GM19035 (cell line): ENCODE data around the gene SP6.

Experiments
- ATAC-seq: cut with Tn5 transposase; IDR thresholded peaks from one replicate; pipeline ENCODE4 v1.9.1; 2021; ENCODE audit not compliant: unreplicated experiment

Gene SP6

DNA sequence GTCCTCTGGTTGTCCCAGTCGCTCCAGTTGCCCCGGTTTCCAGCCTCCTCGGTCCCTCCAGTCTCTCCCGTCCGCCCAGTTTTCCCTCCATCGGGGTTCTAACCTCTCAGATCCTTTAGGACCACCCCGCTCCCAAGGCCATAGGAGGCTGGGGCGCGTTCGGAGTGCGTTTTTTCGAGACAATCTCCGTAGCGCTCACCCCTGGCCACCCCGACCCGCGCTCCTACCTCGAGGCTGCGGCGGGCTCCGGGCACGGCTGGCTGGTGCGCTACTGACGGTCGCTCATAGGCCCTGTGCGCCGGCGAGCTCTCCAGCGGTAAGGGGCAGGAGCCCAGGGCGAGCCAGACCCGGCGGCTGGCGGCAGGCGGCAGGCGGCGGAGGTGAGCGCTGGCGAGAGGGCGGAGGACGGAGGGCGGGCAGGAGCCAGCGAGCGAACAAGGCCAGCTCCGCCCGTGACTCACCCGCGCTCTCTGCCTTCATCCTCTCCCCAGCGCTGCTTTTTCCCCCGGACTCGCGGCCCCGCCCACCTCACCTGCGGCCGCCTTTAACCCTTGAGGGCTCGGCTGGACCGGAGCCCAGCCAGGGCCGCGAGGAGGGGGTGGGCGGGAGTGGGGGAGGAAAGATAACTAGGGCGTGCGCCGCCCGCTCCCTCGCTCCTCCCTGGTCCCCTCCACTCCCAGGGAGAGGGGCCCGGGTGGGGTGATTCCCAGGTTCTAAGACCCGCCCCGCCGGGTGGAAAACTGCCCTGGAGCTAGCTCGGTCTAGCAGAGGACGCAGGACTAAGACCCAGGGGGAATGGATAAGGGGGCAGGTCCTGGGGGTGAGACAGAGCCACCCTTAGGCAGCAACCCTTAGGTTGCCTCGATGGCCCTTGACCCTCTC, at the start of gene SP6:
TSS of gene SP6 (minus strand) at position 472 of the 882 bp plus-strand sequence. CDS start 2,734 bp downstream, outside the sequence.
- ATAC-seq: no peak

GRCh38 chr17:47899643-47900042, 48.7 kb upstream of the SP6 start:
- ATAC-seq: no peak

DNA sequence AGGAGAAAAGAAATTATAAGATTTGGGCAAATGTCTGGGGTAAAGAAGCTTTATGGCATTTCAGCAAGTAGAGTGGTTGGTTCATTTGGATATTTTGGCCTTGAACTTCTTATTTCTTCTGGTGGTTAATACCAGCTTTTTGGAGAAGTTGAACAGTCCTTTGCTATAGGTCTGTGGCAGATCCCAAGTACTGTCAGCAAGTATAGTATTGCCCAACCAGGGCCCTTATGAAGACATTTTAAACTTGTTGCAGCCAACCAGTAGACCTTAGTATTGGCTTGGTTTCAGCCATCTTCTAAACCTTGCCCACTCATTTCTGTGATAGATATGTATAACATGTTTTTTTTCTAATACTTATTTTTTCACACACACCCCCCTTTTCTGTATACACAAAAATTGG, 47.3 kb upstream of the SP6 start:
- ATAC-seq: no peak

DNA sequence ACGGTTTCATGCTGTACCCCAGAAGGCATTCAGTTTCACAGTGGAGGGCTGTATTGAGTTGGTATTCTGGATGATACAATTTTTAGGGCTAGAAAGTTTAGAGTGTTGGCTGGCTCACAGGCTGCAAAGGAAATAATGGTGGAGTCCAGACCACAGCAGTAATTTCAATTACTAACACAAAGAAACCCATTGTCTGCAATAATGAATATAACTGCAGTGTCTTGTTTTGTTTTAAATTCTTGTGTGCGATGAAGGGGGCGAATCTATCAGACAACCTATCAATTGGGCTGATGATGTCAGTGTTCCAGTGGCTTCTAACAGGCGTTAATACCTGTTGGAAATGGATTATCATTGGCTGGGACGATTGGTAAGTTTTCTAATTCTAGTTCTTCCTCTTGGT, 46.6 kb upstream of the SP6 start:
- ATAC-seq: no peak

DNA sequence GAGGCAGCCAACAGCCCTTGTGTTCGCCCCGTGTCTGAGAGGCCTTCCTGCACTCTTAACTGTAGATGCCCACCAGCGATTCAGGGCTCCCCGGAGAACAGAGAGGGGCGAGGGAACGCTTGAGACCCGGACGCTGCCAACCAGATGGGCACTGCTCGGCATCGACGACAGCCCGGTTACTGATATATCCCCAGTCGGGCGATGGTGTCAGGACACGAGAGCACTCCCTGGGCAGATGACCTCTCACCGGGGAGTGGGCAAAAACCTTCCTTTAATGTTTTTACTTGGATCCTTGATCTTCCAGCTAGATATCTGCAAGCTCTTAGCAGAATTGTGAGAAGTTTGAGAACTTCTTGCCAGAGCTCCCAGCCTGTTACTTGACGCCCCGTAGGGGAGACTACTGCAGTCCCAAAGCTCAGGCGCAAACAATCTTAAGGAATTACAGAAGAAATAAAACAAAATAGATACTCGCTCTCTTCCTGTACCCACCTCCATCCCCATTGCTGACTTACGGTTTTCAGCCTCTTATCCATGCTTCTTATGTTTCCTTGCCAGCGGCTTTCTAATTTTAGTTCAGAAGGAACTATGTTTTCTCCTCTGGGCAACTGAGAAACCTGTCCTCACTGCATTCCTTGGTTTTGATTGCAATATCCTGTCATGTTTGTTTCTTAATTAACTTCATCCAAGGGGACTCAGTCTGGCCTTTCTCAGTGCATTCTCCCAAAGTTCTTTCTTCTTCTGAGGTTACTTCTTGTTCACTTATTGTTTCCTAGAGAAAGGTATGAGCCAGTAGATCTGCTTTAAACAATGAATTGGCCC, 45.9 kb upstream of the SP6 start:
- no peak for ATAC-seq

- peak; percentile 92 for ATAC-seq
These were observed 45.1 kb upstream of the SP6 start, which contains the start of gene SP2 for GRCh38 chr17:47895856-47896671. TSS of gene SP2 (plus strand) at chr17:47896236. CDS start at chr17:47896287, 51 bp downstream.

- ATAC-seq: no peak
These were observed 44.4 kb upstream of the SP6 start for GRCh38 chr17:47895347-47895855.

DNA sequence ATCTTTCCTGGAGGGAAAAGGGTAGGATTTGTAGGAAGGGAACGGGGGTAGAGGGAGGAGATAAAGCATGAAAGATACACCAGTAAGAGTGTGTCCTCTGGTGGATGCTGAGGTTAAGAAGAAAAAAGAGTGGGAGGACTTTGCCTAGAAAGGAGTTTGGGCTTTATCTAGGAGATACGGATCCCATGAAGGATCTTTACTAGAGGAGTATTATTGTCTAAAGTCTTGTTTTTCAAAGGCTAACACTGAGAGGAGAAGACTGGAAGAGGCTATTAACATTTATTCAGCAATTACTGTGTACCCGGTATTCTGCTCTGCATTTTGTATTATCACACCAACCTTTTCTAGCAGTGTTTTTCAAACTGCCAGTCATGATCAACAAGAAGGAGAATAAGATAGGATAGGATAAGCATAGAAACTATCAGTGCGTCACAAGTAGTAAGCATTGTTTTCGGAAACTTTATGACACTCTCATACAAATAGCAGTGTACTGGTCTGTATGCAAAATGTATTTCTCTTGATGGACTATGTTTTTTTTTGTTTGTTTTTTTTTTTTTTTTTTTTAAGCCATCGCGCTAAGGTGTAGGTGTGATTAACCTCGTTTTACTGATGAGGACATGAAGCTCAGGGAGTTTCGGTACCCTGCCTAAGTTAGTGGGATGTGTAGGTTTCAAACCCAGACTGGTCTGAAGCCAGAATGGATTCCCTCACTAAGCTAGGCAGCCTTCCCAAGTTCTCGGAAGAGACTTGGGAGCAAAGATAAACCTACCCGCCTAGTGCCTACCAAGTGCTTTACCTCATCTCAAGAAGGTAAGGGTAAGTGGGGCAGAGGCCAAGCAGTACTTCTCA, 43.8 kb upstream of the SP6 start:
- ATAC-seq: no peak

GRCh38 chr17:47891545-47892088, 40.7 kb upstream of the SP6 start:
- ATAC-seq: no peak

DNA sequence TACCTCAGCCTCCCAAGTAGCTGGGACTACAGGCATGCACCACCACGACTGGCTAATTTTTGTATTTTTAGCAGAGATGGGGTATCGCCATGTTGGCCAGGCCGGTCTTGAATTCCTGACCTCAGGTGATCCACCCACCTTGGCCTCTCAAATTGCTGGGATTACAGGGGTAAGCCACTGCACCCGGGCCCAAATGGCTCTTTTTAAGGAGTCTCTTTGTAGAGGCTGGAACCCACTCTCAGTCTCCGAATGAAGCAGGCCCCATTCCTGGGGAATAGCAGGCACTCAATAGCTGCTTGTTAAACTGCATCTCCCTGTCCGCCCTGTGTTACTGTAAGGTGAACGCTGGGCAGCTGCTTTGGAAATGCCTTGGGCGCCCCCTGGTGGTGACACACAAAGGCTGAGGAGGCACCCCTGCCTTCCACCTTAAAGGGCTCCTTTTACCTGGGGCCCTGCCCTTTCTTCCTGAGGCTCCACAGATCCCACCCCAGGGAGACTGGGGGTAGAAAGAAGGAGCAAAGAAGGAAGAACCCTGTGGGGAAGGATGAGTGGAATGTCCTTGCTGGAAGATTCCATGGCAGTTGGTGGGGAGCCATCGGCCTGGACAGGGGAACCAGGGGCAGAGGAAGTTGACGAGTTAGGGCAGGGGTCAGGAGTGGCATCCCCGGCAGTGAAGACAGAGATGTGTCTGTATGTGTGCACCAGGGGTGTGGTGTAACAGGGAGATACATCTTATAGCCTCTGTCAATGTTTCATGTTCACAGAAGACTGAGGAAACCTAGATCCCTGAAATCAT, 39.0 kb upstream of the SP6 start:
- ATAC-seq: no peak

DNA sequence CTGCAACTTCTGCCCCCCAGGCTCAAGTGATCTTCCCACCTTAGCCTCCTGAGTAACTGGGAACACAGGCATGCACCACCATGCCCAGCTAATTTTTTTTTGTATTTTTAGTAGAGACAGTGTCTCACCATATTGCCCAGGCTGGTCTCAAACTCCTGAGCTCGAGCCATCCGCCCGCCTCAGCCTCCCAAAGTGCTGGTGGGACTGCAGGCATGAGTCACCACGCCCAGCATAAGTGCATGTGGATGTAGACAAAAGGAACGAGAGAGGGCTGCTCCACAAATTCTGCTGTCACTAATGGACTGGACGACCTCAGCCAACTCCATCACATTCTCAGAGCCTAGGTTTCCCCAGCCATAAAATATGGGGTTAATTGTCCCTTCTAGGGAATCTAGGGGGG, 37.3 kb upstream of the SP6 start:
- ATAC-seq: no peak

DNA sequence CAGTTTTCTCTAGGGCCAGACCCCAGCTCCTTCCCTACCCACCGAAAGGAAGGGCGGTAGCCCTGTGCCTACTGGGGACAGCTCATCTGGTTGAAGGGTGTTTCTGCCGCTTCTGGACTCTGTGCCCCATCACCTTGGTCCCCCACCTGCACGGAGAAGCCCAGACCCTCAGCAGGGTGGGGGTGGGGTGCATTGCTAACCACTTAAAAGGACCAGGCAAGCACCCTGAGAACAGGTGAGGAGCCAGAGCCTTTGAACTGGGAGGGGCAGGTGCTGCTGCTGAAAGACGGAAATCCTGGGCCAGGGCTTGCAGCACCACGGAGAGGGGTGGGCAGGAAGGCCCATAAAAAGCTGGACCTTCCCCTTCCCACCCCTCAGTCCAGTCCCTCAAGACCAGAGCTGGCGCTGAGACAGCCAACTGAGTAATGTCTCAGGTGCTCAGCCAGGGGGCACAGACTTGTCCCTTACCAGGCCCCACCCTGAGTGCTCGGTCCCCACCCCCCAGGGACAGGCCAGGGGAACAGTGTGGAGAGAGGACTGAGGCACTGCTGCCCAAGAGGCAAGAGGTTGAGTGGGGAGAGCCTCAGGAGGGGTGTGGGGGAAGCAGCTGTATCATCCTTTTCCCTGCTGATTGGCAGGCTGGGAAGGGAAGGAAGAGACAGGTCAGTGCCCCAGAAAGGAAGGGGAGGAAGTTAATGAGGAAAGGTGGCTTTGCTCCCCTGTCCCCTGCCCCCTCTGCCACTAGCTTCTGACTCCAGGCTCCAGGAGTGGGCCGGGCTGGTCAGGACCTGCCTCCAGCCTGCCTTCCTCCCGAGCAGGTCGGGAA, 34.2 kb upstream of the SP6 start:
- ATAC-seq: no peak

GRCh38 chr17:47884427-47884740, 33.4 kb upstream of the SP6 start:
- ATAC-seq: no peak

- ATAC-seq: no peak
These were observed 32.8 kb upstream of the SP6 start for GRCh38 chr17:47883589-47884426.

DNA sequence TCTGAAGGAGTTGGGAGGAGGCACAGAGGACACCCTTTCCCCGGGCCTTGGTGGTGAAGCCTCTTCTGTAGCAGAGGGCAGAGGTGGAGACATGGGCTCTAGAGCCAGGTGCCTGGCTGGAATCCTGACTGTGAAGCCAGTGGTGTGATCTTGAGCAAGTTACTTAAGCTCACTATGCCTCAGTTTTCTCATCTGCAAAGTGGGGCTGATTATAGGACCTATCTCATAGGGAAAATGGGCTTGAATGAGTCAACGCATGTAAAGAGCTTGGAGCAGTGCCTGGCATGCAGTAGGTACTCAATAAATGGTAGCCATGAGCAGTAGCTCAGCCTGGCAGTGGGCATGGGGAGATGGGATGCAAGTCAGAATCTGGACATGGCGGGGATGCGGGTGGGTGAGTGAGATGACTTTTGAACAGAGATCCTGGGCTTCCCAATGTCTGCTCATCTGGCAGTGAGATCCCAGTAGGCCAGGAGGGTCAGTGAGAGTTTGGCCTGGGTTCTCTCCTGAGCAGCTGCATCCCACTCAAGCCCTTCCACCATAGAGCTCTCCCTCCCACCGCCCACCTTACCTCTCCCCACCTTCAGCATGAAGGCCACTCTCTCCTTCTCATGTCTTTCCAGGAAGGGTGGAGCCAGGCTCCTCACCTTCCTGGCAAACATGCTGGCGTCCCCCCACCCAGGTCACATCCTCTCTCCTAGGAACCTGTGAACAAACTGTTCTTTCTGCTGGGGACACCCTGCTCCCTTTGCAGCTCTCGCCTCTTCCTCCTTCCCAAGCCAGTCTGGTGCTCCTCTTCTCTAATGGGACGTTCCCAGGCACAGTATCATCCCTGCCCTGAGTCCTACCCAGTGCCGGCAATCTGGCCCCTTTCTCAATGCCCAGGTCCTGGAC, 32.0 kb upstream of the SP6 start:
- no peak for ATAC-seq

DNA sequence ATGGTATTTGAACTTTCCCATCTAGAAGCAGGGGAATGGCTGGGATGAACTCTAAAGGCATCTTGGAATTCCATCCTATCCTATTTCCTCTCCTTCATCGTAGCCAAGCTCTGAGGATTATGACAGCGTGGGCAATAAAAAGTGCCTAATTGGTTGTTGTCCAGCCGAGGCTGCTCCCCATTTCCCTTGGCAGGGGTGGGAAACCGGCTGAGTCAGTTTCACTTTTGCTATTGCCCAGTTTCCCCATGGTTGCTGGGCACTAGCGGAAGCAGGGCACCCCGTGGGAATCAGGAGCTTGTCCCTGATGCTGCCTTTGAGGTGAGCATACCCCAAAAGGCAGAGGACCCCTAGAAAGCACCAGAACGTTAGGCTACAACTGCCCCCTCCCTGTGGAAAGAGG, 31.3 kb upstream of the SP6 start:
- no peak for ATAC-seq
